Measurements from ENCODE around the gene USP5. TPM values are rescaled to one million over a fixed set of nuclear protein-coding genes. Genes with fewer than 3 reads are reported as not detected.

Gene USP5
- total RNA-seq, 1 experiment from 2014 or later, result 175 TPM

DNA sequence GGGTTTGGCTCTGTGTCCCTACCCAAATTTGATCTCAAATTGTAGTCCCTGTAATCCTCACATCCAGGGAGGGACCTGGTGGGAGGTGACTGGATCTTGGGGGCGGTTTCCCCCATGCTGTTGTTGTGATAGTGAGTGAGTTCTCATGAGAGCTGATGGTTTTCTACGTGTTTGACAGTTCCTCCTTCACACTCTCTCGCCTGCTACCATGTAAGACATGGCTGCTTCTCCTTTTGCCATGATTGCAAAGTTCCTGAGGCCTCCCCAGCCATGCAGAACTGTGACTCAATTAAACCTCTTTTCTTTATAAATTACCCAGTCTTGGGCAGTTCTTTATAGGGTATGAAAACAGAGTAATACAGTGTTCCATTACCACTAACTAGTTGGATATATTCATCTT, 42.4 kb downstream of the USP5 start:
- H3K4me3 ChIP-seq (replicated peaks in 1 of 2; ENCODE audit: low read depth in 1 of 2, low read length in 2 of 2), result no peak overlapping the region
- DNase-seq (ENCODE audit: low read depth, low spot score) (no peak), ATAC-seq (no peak)
- H4K20me1 ChIP-seq (ENCODE audit: insufficient read depth), result no peaks in the 10 kb centered on the region
- H3K4me1 ChIP-seq (ENCODE audit: control insufficient read depth in 1 of 2, insufficient read depth in 2 of 2, low read length in 2 of 2), result peaks cover 12 to 19% of the 10 kb centered on the region in 2 experiments
- no peaks in the 10 kb centered on the region for H3K9me2 ChIP-seq (ENCODE audit: insufficient read depth)
- BruUV-seq (replicated peaks), result no TSS peak
- TF ChIP-seq TCF7L2 (IDR thresholded peaks at IDR 0.05; ENCODE audit: borderline replicate concordance, extremely low read depth, insufficient read depth, insufficient read length) (no peak), REST (IDR thresholded peaks at IDR 0.05; ENCODE audit: low read depth) (no peak), YY1 (IDR thresholded peaks at IDR 0.05; ENCODE audit: extremely low read depth, insufficient replicate concordance, low read depth, low read length) (no peak), SP1 (IDR thresholded peaks at IDR 0.05; ENCODE audit: low read depth) (no peak), EZH2 (IDR thresholded peaks at IDR 0.05) (no peak), ATF3 (IDR thresholded peaks at IDR 0.05) (no peak), EZH2phosphoT487 (IDR thresholded peaks at IDR 0.05; ENCODE audit: borderline replicate concordance) (no peak), ZNF274 (IDR thresholded peaks at IDR 0.05; ENCODE audit: low read depth, low read length) (no peak), CBX3 (IDR thresholded peaks at IDR 0.05; ENCODE audit: low read depth) (no peak)
- no peak overlapping the region for H3K4me2 ChIP-seq (ENCODE audit: low read length)
- H3K9ac ChIP-seq (ENCODE audit: low read length), result no peak overlapping the region
- no peaks in the 10 kb centered on the region for H3K9me3 ChIP-seq (ENCODE audit: control insufficient read depth in 1 of 2, insufficient read depth in 1 of 2, low read depth in 1 of 2, low read length in 2 of 2)
- no peak overlapping the region for H3K27ac ChIP-seq (ENCODE audit: low read depth, low read length)
- H3K27me3 ChIP-seq (ENCODE audit: insufficient read depth, low read length), result no peaks in the 10 kb centered on the region
- CTCF ChIA-PET, result no interaction called here
- RAD21 ChIA-PET (ENCODE audit: low non-redundant PET in 1 of 2, low total read pairs in 2 of 2, uncharacterized antibody in 2 of 2, unreplicated experiment in 2 of 2), result no interaction called here
- no peak overlapping the region for H2AFZ ChIP-seq (ENCODE audit: low read depth, low read length, poor library complexity, severe bottlenecking)
- H3K36me3 ChIP-seq (ENCODE audit: control insufficient read depth in 1 of 2, insufficient read depth in 2 of 2, low read length in 2 of 2), result no peaks in the 10 kb centered on the region
- POLR2A ChIA-PET, result interaction anchor here (0.7 kb wide), 1 partner anchor 20 kb away, joined by 3 read pairs; the partner anchor contains the start of gene ENO2
- no peaks in the 10 kb centered on the region for H3K79me2 ChIP-seq (ENCODE audit: insufficient read depth, low read length)
- intact Hi-C loops (cut with micrococcal nuclease), result no loop called here
